Eye (tissue), 1 donor: Measurements from ENCODE around the gene SPTB.
A peak's percentile ranks its signal among the peaks of the same experiment; 100 is the strongest.

Experiments
- DNase-seq: peaks from one replicate; pipeline ENCODE4 v3.0.0-alpha.2; 2015

Gene SPTB

GRCh38 chr14:64746298-64747250, 133.1 kb downstream of the SPTB start:
- no peak for DNase-seq

GRCh38 chr14:64745511-64746091, 134.1 kb downstream of the SPTB start:
- no peak for DNase-seq

GRCh38 chr14:64743061-64743460, 136.6 kb downstream of the SPTB start:
- DNase-seq, result no peak

DNA sequence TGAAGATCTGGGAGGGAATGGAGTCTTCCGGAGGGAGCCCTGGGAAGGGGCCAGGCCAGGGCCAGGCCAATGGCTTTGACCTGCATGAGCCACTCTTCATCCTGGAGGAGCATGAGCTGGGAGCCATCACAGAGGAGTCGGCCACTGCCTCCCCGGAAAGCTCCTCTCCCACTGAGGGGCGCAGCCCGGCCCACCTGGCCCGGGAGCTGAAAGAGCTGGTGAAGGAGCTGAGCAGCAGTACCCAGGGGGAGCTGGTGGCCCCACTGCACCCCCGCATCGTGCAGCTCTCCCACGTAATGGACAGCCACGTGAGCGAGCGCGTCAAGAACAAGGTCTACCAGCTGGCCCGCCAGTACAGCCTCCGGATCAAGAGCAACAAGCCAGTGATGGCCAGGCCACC, 137.7 kb downstream of the SPTB start:
- DNase-seq, result no peak

GRCh38 chr14:64741200-64741599, 138.5 kb downstream of the SPTB start:
- DNase-seq, result no peak

DNA sequence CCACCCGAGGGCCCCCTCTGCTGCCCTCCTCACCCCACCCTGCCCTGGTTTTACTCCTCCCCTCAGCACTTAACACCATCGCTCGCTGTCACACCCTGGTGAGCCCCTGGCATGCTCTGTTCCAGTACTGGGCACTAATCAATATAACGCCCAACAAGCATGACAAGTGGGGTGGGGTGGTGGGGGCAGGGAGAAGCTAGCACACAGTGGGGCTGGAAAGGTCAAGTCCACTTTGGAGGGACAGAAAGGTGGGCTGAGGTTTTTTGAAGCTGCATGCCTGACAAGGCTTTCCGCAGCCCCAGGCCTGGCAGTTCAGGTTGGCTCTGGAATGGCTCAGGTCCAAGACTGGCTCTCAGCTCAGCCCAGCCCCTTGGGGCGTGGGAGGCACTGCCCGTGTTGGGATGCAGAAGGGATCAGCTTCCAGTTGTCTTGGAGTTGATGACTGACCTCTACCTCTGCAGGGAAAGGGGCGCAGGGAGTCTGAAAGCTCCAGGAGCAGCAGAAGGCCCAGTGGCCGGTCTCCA, 141.4 kb downstream of the SPTB start:
- DNase-seq, result no peak

GRCh38 chr14:64737391-64738280, 142.1 kb downstream of the SPTB start:
- no peak for DNase-seq

DNA sequence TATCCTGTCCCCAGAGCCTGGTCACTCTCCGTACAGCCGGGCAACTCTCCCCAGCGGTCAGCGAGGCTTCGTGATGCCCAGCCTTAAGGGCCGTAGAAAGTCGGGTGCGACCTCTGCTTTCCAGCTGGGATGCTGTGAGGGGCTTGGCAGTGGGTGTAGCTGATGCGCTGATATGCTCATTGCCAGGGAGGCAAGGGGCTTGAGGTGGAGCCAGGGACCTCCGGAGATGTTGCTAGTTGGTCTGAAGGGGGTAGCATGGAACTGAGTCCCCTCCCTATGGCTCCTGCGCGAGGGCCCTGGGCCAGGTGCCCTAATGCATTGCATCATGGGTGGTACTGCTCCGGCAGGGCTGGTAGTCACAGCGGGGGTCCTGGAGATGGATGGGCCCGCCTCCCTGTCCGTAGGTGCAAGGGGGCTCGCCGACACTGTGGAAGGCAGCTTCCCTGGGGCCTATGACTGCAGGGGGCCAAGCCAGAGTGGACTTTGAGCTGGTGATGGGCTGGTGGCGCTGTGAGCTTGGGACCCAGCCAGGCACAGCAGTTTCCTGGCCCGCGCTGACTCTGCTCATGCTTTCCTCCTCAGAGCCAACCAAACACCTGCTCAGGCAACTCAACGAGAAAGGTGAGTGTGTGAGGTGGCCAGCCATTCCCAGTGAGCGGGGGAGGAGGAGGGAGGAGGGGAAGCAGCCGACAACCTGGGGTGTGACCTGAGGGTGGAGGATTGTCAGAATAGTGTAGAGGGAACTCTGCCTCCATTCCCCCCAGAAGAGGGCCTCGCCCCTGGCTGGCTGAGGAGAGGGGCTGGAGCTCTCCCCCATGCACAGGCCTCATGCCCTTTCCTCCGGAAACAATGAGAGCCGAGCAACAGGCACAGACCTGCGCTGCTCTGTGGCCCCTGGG, 143.2 kb downstream of the SPTB start:
- no peak for DNase-seq

DNA sequence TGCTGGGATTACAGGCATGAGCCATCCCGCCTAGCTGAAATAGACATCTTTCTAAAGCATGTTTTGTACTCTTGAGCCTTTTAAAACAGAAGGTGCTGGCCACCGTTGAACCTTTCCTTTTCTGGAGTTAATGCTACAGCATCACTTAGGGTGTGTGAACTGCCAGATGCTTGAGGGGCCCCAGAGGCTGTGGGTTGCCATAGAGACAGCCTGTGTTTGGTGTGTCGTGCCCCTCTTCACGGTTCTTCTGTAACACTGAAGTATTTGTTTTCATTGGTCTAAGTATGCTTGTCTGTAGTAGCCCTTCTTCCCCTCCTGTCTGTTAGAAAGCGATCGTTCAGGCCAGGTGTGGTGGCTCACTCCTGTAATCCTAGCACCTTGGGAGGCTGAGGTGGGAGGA, 144.7 kb downstream of the SPTB start:
- no peak for DNase-seq

GRCh38 chr14:64733899-64734298, 145.8 kb downstream of the SPTB start:
- DNase-seq, result no peak

GRCh38 chr14:64733321-64733720, 146.4 kb downstream of the SPTB start:
- DNase-seq, result no peak

- no peak for DNase-seq
These were observed 147.1 kb downstream of the SPTB start for GRCh38 chr14:64732536-64733120.

DNA sequence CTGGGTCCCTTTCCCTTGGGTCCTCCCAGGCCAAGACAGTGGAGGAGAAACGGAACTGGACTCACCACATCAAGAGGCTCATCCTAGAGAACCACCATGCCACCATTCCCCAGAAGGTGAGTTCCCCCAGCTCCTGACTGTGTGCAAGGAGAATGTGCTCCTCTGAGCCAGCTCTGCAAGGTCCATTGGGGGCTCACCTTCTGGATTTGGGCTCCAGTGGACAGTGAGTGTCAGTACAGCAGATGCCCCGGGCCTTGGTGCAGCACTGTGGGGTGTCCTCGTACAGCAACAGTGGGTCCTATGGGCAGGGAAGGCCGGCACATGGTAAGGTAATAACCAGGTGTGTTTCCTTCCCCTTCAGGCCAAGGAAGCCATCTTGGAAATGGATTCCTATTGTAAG, 147.6 kb downstream of the SPTB start:
- no peak for DNase-seq

GRCh38 chr14:64731141-64731581, 148.5 kb downstream of the SPTB start:
- no peak for DNase-seq

GRCh38 chr14:64730681-64731080, 149.0 kb downstream of the SPTB start:
- DNase-seq, result no peak

DNA sequence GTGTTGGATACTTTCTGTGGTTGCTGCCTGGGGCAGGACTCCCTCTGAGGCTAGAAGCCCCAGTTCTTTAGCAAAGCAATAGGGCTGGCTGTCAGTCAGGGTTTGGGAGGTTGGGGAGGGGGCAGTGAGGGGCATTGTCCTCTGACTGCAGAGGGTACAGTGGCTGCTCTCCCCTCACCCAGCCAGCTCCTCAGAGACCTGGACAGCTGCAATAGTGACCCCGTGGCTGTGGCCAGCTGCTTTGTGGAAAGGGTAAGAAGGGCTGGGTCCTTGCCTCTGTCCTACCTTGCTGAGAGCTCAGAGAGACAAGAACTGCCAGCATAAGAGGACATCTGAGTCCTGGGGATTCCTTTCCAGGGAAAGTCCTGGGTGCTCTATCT, 149.7 kb downstream of the SPTB start:
- no peak for DNase-seq

DNA sequence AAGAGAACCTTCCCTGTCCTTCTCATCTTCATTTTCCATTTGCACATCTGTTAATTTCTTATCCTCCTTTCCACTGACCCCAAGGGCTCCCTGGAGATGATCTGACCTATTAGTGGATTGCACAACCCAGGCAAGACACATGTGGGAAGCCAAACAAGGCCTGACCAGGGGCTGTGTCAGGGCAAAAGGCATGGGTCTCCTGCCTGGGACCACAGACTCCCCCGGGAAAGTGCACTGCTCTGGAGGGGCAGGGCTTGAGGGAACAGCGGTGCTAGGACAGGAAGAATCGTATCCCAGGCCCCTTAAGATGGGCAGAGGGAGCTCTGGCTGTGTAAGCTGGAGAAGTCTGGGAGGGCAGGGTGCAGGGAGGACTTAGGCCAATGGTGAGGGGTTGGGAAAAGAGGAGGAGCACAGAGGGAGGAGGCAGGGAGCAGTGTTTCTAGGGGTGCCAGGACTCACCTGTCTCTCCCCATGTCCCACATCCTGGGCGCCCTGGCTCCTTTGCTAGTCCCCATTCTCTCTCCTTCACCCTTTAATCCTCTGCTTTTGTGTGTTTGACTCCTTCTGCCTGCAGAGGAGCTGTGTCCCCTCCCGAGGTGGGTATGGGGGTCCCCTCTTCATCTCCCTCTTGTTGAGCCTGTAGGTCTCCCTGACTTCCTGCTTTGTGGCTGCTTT, 150.2 kb downstream of the SPTB start:
- DNase-seq, result no peak

GRCh38 chr14:64728856-64729255, 150.9 kb downstream of the SPTB start:
- no peak for DNase-seq

DNA sequence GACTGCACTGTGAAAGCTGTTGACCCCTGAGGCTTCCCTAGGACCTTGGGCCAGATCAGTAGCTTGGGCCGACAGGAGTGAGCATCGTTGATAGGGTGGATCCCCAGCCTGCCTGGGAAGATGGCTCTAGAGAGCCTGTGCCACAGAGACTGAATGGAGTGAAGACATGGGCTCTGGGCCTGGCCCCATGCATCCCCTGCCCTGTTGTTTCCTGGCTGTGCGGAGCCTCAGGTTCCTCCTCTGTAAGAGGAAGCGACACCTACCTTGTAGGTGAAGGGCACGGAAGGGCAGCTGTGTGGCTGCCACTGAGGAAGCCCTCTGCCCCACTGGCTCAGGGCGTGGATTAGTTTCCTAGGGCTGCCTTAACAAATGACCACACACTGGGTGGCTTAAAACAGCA, 151.6 kb downstream of the SPTB start:
- DNase-seq, result no peak

- no peak for DNase-seq
These were observed 152.1 kb downstream of the SPTB start for GRCh38 chr14:64727551-64728071.

- DNase-seq, result peak; percentile 19
These were observed 153.2 kb downstream of the SPTB start for GRCh38 chr14:64726585-64726890.
